T-helper 1 cell (primary cell): ENCODE data around the gene TWF2.

Experiments used
- DNase-seq, 5 donors: peaks; one replicate each; pipeline ENCODE4 v3.0.0-alpha.2; 2012 to 2020

The TWF2 gene

DNA sequence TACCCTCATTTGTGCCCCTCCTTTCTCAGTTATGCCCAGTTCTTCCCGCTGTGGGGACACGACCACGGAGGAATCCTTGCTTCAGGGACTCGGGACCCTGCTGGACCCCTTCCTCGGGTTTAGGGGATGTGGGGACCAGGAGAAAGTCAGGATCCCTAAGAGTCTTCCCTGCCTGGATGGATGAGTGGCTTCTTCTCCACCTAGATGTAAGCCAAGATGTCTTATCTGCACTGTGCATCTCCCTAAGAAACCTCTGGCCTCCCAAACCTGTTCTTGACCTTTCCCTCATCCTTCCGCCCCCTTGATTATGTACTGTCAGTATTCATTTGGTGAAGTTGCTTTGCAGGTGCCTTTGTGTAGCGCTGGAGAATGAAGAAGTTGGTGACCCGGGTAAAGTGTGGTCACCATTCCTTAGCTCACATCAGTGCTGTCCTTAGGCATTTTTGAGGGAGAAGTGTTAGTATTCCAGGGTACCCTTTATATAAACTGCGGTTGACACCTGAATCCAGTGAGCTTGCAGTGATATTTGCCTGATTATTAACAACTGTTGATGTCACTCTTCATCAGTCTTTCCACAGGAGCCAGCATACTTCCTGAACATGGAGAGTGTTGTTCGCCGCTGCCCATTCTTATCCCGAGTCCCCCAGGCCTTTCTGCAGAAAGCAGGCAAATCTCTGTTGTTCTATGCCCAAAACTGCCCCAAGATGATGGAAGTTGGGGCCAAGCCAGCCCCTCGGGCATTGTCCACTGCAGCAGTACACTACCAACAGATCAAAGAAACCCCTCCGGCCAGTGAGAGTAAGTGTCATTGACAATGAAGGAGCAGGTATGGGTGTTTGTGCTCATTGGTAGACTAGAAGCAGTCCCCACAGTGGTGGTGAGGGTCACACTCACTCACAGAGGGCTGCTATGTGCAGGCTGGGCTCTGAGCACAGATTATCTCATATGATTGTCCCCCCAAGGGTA, 40.0 kb downstream of the TWF2 start:
- no peak for DNase-seq

DNA sequence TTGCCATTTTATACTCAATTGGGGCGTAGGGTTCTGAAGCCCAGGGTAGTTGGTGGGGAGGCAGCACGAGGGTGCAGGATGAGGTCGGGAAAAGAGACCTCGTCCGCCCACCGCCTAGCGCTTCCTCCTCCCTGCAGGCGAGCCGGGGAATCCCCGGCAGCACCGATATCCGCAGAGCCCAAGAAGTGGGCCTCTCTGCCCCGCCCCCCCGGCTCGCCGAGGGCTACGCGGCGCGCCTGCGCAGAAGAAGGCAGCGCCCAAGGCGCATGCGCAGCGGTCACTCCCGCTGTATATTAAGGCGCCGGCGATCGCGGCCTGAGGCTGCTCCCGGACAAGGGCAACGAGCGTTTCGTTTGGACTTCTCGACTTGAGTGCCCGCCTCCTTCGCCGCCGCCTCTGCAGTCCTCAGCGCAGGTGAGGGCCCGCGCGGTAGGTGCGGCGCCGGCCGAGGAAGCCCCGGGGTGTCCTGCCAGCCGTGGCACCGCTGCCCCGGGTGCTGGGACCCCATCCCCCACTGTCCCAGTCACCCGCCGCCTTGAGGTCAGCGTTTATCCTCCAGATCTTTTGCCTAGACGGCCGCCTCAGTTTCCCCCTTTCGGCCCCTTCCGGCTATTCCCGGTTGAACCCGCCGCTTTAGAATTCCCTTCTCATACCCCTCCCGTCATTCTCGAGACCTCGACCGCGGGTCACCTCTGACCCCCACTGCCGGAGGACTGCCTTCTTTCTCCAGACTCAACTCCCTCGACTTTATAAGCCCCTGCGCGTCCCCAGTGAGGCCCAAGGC, 40.9 kb downstream of the TWF2 start, which contains the start of gene ALAS1:
ALAS1 (plus strand) TSS at position 319 of the 784 bp plus-strand sequence. CDS start 1,082 bp downstream, outside the sequence.
- peak; percentile 89 to 95 (median 92) for DNase-seq

DNA sequence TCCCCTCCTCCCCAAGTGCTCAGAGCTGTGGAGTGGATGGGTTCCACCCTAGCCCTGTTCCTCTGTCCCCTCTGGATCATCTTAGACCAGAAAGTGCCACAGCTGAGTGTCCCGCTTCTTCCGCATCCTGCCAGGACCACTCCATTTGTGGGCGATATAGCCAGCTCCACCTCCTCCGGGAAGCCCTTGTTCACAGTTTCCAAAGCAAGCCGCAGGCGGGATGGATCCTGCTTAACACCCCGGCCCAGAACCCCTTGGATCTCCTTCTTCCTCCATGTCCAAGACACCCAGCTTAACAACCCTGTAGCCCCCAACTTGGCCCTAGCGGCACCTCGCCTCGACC, 41.5 kb downstream of the TWF2 start:
- no peak for DNase-seq

DNA sequence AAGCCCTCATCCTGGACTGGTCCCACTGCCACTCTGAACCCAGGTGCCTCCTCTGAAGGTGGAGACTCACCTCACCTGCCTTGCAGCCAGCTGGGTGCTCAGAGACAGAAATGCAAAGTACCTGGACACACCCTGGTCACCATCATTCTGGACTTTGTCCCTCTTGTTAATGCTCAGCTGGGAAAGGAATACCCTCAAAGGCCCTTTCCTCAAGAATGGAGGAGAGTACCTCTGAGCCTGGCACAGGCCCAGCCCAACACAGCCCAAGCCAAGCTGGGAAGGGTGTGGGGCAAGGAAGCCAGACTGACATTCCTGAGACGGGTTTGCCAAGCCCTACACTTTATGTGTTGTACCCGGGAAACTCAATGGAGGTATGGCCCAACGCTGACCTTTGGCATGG, 42.0 kb downstream of the TWF2 start:
- DNase-seq = no peak

DNA sequence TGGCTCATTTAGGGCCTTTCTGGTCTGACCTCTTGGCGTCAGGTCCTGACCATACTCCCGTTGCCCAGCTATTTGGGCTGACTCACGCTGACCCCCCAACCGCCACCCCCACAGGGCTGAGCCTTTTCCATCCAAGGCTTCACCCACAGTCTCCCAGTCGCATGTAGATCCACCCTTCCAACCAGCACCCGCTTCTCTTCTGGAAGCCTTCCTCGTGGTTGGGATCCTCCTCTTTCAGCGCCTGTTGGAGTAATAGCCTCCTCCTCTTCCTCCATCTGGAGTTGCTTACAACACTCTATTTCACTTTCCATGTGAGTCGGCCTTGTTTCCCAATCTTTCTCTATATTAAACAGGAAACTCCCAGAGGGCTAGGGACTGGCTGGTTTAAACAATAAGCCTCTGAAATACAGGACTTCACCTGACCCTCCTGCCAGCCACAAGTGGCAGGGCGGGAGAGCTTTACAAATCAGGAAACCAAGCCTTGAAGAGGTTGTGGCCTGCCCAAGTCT, 43.1 kb downstream of the TWF2 start:
- no peak for DNase-seq

DNA sequence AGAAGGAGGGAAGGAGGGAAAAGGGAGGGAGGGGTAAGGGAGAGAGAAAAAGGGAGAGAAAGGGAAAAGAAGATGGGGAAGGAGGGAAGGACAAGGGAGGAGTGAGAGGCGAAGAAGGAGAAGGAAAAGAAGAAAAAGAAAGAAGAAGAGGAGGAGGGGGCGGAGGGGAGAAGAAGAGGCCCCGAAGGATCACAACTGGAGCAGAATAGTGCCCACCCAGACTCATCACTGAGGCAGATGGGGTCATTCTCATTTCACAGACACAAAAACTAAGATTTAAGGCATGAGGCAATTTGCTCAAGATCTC, 43.7 kb downstream of the TWF2 start:
- no peak for DNase-seq

DNA sequence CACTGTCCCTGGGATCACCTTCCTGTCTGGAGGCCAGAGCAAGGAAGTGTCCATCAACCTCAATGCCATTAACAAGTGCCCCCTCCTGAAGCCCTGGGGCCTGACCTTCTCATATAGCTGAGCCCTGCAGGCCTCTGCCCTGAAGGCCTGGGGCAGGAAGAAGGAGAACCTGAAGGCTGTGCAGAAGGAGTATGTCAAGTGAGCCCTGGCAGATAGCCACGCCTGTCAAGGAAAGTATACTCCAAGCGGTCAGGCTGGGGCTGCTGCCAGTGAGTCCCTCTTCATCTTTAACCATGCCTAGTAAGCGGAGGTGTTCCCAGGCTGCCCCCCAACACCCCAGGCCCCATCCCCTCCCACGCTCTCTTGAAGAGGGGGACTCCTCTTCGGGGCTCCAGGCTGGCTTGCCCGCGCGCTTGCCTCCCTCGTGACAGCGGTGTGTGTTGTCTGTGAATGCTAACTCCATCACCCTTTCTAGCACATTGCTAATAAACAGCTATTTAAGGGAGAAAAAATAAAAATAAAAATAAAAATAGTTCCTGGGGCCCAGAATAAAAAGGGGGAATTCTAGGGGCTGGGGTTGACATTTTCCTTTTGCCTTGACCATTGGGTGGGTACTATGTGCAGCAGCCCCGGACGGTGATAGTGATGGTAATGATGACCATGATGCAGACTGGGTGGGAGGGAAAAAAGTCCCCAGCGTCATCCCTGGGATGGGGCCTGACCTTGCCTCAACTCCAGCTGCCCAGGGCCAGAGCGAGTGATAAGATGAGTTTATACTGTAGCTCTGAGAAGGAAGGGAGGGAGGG, 44.3 kb downstream of the TWF2 start:
- DNase-seq = no peak

DNA sequence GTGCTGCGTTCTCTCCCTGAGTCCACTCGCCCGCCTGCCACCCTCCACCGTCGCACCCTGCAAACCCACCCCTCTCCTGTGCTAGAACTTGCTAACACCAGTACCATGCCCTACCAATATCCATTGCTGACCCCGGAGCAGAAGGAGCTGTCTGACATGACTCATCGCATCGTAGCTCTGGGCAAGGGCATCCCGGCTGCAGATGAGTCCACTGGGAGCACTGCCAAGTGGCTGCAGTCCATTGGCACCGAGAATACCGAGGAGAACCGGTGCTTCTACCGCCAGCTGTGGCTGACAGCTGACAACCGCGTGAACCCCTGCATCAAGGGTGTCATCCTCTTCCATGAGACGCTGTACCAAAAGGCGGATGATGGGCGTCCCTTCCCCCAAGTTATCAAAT, 45.9 kb downstream of the TWF2 start:
- no peak for DNase-seq

DNA sequence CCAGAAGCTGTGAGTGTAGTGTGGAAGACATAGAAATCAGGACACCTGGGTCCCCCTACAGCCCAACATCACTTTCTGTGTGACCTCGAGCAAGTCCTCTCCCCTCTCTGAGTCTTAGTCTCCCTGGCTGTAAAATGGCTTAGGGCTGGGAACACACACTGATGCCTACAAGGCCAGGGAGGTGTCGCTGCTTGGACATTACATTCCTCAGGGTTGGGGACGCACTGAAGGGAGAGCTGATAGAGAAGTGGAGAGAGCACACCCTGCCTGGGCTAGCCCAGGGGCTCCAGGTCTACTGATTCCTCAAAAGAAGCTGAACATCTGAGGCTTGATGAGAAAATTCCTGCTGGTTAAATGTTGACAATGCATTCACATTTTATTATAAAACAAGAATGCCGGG, 47.3 kb downstream of the TWF2 start:
- no peak for DNase-seq

DNA sequence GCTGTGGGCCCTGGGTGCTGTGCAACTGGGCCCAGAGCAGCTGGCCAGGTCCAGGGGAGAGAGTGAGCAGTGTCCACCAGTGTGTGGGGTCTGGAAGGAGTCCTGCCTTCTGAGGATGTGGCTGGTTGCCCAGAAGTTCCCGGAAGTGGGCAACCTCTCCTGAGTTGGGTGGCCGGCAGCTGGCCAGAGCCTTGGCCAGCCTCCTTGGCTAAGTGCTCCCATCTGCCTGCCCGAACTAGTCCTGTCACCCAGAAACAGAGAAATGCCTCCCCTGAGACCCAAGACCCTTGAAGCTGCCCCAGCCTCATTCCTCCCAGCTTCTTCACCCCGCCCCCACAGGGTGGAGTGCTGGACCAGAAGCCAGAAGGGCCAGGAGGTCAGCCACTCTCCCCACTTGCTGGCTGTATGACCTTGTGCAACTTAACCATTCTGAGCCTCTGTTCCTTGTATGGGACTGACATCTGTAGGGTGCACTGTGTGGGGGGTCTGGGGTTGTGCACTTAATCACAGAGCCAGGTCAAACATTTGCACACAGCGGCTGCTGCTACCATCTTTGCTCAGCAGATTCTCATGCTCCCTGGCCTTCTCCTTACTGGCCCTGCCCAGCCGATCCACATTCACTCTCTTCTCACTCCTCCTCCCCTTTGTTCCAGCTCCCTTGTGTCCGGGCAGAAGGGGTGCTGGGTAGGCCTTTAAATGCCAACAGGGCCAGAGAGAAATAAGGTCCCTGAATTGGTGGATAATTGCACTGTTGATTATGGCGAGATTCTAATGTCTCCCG, 48.5 kb downstream of the TWF2 start:
- DNase-seq = no peak

DNA sequence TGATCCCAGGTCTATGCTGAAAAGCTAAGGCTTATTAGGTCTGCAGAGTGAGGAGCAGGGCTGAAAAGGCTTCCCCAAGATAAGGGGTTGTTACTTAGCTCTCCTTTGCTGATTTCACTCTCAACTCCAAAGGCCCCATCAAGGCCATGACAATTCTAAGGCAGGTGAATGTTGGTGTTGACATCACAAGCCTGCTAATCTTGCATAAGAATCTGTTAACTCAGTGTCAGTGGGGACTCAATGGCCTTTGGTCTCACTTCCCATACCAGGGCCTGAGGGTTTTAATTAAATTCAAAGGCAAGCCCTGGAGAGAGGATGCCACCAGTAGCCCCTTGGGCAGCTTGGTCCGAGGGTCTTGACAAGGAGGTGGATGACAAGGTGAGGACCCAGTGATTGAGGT, 50.4 kb downstream of the TWF2 start:
- no peak for DNase-seq

DNA sequence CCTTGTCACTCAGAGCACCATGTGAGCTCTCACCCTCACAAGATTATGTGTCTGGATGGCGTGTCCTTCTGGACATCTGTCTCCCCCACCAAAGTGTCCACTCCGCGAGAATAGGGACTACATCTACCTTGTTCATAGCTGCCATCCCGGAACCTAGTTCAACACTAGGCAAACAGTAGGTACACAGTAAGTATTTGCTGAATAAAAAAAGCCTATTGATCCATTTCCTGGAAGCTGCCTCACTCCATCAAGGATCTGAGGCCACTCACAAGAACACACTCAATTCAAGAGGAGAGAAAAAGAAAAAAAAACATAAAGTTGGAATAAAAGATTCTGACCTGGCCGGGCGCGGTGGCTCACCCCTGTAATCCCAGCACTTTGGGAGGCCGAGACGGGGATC, 52.2 kb downstream of the TWF2 start:
- no peak for DNase-seq

DNA sequence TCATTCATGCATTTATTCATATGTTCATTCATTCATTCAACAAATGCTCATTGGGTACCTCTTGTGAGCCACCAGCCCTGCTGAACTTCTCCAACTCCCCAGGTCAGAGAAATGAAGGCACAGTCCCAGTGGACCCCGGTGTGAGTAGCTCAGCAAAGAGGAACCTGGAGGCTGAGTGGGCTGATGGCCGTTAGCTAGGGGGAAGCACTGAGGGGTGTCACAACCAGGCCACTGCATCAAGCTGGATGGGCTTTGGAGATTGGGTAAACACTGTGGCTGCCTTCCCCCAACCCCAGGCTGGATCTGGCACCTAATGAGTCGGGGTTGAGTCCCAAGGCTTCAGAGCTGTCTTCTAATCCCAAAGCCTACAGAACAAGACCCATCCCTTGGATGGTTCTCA, 53.1 kb downstream of the TWF2 start:
- DNase-seq = no peak

DNA sequence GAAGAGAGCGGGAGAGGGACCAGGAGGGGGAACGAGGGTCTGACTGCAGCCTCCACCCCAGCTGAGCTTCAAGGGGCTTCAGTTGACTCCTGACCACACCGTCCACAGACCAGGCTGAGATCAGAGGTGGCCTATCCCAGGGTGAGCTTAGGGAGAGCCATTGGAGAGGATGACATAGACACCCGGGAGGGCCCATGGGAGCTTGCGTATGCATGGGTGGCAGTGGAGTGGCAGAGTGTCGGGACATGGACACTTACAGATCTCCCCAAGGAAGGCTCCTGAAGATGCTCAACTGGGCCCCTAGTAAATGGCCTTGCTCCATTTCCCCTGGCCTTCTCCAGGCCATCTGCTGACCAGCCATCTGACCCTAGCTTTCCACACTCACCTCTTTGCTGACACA, 53.6 kb downstream of the TWF2 start:
- no peak for DNase-seq

DNA sequence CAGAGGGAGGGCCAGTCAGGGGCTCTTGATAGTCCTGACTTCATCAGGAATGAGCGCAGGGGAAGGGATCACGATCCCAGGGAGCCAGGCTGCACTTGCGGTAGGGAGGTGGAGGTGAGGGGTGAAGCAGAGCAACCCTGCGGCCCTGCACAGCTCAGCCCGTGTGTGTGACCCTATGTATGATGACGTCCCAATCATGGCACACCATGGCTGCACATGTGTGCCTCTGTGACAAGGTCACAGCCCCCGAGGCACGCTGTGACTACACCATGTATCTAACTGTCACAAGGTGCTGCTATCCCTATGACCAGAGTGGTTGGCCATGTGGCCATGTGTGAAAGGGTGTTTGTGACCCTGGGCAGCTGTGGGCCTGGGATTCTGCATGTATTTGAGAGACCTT, 54.3 kb downstream of the TWF2 start:
- no peak for DNase-seq

DNA sequence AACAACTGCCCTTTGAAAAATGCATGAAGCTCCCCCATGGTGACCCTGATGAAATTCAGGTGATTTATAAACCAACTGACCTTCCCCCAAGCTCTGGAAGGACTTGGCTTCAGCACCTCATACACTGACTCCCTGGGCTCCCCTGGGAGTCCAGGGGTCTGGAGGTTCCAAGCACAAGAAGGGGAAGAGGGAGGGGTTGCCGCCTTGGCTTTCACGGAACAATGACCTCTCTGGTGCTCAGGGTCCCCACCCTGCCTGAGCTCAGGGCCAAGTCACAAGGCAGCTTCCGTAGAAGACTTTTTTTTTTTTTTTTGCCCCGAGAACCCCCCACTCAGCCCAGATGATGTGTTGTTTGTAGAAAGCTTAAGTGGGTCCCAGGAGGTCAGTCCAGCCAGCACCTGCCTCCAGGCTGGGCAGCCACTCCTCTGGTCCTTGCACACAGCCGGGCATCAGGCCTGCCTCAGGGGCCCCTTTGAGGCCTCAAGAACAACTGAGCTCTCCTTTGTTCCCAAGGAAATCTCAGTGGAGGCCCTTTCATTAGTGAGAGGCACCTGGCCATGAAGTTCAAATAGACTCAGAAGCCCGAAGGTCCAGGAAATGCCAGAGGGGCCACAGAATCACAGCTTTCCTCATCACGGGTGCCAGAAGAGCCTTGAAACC, 55.0 kb downstream of the TWF2 start:
- DNase-seq = no peak

DNA sequence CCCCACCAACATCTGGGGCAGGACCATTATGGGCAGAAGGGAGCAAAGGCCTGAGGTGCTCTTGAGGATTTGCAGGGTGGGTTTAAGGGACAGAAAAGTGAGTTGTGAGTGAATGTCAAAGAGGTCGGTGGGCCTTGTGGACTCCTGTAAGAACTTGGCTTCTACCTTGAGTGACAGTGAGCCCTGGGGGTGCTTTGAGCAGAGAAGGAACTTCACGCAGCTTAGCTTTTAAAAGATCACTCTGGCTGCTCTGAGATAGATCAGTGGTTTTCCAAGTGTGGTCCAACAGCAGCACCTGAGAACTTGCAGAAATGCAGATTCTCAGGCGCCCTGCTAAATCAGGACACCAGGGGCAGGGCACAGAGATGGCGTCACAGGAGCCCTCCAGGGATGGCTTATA, 56.3 kb downstream of the TWF2 start:
- no peak for DNase-seq

DNA sequence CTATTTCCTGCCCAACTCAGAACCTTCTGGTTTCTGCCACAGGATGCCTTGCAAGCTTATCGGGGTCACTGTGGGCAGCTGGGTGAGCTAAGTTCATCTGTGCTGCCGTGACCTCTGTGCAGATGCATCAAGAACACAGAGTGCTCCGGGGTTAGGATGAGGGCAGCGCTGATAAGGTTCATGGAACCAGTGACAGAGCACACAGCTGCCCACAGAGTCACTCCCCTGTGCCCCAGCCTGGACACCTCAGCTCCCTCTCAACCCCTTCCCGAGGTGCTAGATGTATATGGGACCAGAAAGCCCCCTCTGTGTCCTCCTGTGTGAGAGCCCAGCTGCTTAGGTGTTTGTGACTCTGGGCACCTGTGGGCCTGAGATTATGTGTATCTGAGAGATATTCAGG, 56.8 kb downstream of the TWF2 start:
- no peak for DNase-seq

DNA sequence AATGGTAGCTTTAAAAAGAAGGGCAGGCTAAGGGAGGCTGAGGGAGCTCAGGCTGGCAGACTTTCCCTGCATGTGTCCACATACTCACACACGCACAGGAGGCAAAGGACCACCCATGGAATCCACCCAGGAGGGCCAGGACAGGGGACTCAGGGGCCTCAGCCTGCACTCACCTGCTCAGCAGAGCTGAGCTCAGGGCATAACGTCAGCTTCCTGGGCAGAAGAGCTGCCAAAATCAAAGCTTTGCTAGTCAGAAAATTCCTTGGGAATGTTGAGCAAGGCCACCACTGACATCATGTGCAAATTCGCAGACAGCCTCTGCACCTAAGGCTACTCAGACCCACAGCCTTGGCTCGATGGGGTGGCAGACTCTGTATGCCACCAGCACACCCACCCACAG, 57.4 kb downstream of the TWF2 start:
- DNase-seq = no peak
